ENCODE results near the gene SPC25.

- TF ChIP-seq CTCF (conservative IDR thresholded peaks at IDR 0.05) (no peak), EZH2 (IDR thresholded peaks at IDR 0.05; ENCODE audit: low read depth) (no peak)
These were observed 68.7 kb downstream of the SPC25 start for GRCh38 chr2:168821577-168821976.

Data from PC-9 (cell line).